ENCODE results near the gene COL25A1. TPM values are rescaled to one million over a fixed set of nuclear protein-coding genes. Genes with fewer than 3 reads are reported as not detected.

The COL25A1 gene
- total RNA-seq, 1 experiment from 2014 or later, result 4.2 TPM

DNA sequence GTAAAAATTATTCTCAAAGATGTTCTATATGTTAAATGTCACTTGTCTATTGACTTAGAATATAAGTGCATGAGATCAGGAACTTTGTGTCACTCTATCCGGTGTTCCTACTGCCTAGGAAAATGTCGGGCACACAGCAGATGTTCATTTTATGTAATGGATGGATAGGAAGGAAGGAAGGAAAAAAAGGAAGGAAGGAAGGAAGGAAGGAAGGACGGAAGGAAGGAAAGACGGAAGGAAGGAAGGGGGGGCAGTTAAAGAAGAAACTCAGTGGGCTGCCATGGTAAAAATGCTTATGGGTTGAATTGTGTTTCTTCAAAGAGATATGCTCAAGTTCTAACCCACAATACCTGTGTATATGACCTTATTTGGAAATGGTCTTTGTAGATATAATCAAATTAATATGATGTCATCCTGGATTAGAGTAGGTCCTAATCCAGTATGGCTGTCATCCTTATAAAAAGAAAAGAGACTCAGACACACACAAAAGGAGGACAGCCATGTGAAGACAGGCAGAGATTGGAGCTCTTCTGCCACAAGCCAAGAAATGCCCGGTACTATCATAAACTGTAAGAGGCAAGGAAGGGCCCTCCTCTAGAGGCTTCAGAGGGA lies 86.3 kb downstream of the COL25A1 start:
- Histone ChIP-seq H3K18ac (ENCODE audit: insufficient read length, low read depth, low read length) (no peak overlapping the region), H3K79me1 (ENCODE audit: insufficient read depth, low read depth, low read length, poor library complexity, severe bottlenecking) (no peaks in the 10 kb centered on the region), H3K4me2 (ENCODE audit: insufficient read depth, insufficient read length, low read length) (no peak overlapping the region), H4K5ac (ENCODE audit: insufficient read length, low read depth, low read length) (no peak overlapping the region), H2BK15ac (ENCODE audit: low read depth, low read length) (no peak overlapping the region), H3K4ac (ENCODE audit: low read depth, low read length) (no peak overlapping the region), H3K23ac (ENCODE audit: insufficient read length, low read depth, low read length) (no peak overlapping the region), H3K14ac (ENCODE audit: insufficient read depth, low read length) (no peak overlapping the region), H3K23me2 (ENCODE audit: insufficient read length, low read depth, low read length, poor library complexity, severe bottlenecking) (no peaks in the 10 kb centered on the region), H4K8ac (replicated peaks; ENCODE audit: insufficient read length, low read depth, low read length) (no peak overlapping the region), H2AFZ (ENCODE audit: low read length) (no peak overlapping the region), H2BK120ac (ENCODE audit: low read depth, low read length, poor library complexity, severe bottlenecking) (no peak overlapping the region), H3K9me3 (ENCODE audit: control insufficient read depth, low read depth, low read length) (no peaks in the 10 kb centered on the region), H3K79me2 (ENCODE audit: insufficient read depth, low read length) (no peaks in the 10 kb centered on the region), H3K56ac (ENCODE audit: insufficient read length, low read depth, low read length) (no peak overlapping the region), H2BK20ac (ENCODE audit: low read depth, low read length, poor library complexity, severe bottlenecking) (no peak overlapping the region), H2AK5ac (ENCODE audit: insufficient read length, low read length) (no peak overlapping the region), H3T11ph (ENCODE audit: low read length) (no peak overlapping the region), H3K9ac (ENCODE audit: extremely low read depth, insufficient read length, low read length) (no peak overlapping the region), H2BK12ac (ENCODE audit: insufficient read length, low read depth, low read length) (no peak overlapping the region), H3K4me1 (ENCODE audit: insufficient read depth, low read length) (no peaks in the 10 kb centered on the region), H4K91ac (ENCODE audit: insufficient read length, low read depth, low read length) (no peak overlapping the region), H4K20me1 (ENCODE audit: control insufficient read depth, insufficient read depth, insufficient read length) (no peaks in the 10 kb centered on the region), H3K27me3 (ENCODE audit: insufficient read depth, low read length) (no peaks in the 10 kb centered on the region), H3K27ac (ENCODE audit: insufficient read length, low read depth, low read length) (no peak overlapping the region), H2BK5ac (ENCODE audit: insufficient read length, low read length) (no peak overlapping the region)
- Mint-ChIP-seq H3K27me3 (ENCODE audit: low read depth) (no peaks in the 10 kb centered on the region), H3K4me1 (no peaks in the 10 kb centered on the region), H3K4me3 (no peak overlapping the region), H3K27ac (no peak overlapping the region), H3K9me3 (no peaks in the 10 kb centered on the region), H3K36me3 (ENCODE audit: insufficient read depth in 1 of 3, low read depth in 3 of 3) (no peaks in the 10 kb centered on the region)
- DNase-seq, result no peak
- TF ChIP-seq, protein P1, sequence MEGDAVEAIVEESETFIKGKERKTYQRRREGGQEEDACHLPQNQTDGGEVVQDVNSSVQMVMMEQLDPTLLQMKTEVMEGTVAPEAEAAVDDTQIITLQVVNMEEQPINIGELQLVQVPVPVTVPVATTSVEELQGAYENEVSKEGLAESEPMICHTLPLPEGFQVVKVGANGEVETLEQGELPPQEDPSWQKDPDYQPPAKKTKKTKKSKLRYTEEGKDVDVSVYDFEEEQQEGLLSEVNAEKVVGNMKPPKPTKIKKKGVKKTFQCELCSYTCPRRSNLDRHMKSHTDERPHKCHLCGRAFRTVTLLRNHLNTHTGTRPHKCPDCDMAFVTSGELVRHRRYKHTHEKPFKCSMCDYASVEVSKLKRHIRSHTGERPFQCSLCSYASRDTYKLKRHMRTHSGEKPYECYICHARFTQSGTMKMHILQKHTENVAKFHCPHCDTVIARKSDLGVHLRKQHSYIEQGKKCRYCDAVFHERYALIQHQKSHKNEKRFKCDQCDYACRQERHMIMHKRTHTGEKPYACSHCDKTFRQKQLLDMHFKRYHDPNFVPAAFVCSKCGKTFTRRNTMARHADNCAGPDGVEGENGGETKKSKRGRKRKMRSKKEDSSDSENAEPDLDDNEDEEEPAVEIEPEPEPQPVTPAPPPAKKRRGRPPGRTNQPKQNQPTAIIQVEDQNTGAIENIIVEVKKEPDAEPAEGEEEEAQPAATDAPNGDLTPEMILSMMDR (conservative IDR thresholded peaks at IDR 0.05), result no peak
- WGBS (ENCODE audit: extremely low coverage, insufficient read length, low lambda C conversion rate), result no CpG with 5 or more reads among the region's 5 CpGs
